Testis (tissue), 2 donors: ENCODE data around the gene BUD13.

Source experiments
- CTCF ChIP-seq, 3 experiments: fragments of 450-650 bp in 2 of 3; fragments of 200-600 bp in 1 of 3; sonication (generic) in 1 of 3; IDR thresholded peaks; one replicate each; pipeline ENCODE4 v1.5.1; 2016 to 2019; ENCODE audit warnings: antibody characterized with exemption in 3 of 3, mild to moderate bottlenecking in 2 of 3, moderate library complexity in 1 of 3
- POLR2A ChIP-seq: fragments of 450-650 bp; IDR thresholded peaks from one replicate; pipeline ENCODE4 v1.6.1; 2017; ENCODE audit warnings: antibody characterized with exemption, mild to moderate bottlenecking, moderate library complexity

- TF ChIP-seq CTCF (IDR thresholded peaks at IDR 0.05) (no peak), POLR2A (no peak)
Observed at GRCh38 chr11:116788534-116788933, 15.7 kb upstream of the BUD13 start.
